Measurements from ENCODE around the gene ENDOD1.
A peak's percentile ranks its signal among the peaks of the same experiment; 100 is the strongest.
"Not testable (repeated sequence)": the region's sequence is repeated elsewhere in the genome, so short reads cannot be mapped to it uniquely, and the experiment has no call there.

Gene ENDOD1

GRCh38 chr11:95135155-95135554 lies 45.5 kb downstream of the ENDOD1 start:
- H3K9me3 Mint-ChIP-seq: no peaks in the 10 kb centered on the region
- no peaks in the 10 kb centered on the region for H3K27me3 Mint-ChIP-seq
- no peak for ATAC-seq (replicated peaks)
- no peak for DNase-seq
- no peak overlapping the region for H3K4me3 Mint-ChIP-seq
- H3K4me1 Mint-ChIP-seq: peaks cover 4 to 5% of the 10 kb centered on the region in 2 donors
- no peak overlapping the region for H3K27ac Mint-ChIP-seq
- H3K36me3 Mint-ChIP-seq: peaks cover 7 to 10% of the 10 kb centered on the region in 2 donors

GRCh38 chr11:95135880-95136279 lies 46.2 kb downstream of the ENDOD1 start:
- H3K4me1 Mint-ChIP-seq: peaks cover 4 to 5% of the 10 kb centered on the region in 2 donors
- no peak for DNase-seq
- H3K27me3 Mint-ChIP-seq: no peaks in the 10 kb centered on the region
- peaks cover 7 to 8% of the 10 kb centered on the region in 2 donors for H3K36me3 Mint-ChIP-seq
- H3K27ac Mint-ChIP-seq: no peak overlapping the region
- H3K9me3 Mint-ChIP-seq: no peaks in the 10 kb centered on the region
- no peak overlapping the region for H3K4me3 Mint-ChIP-seq
- no peak for ATAC-seq (replicated peaks)

- H3K4me3 Mint-ChIP-seq; H3K27ac Mint-ChIP-seq; H3K27me3 Mint-ChIP-seq; H3K4me1 Mint-ChIP-seq; DNase-seq; H3K36me3 Mint-ChIP-seq; H3K9me3 Mint-ChIP-seq; ATAC-seq (replicated peaks): not testable (repeated sequence)
Measured at GRCh38 chr11:95136747-95137146, 47.1 kb downstream of the ENDOD1 start.

GRCh38 chr11:95137299-95137698 lies 47.7 kb downstream of the ENDOD1 start:
- no peak for ATAC-seq (replicated peaks)
- Mint-ChIP-seq H3K4me1 (peaks cover 4 to 5% of the 10 kb centered on the region in 2 donors), H3K27me3 (no peaks in the 10 kb centered on the region)

GRCh38 chr11:95138448-95138847 lies 48.8 kb downstream of the ENDOD1 start:
- Mint-ChIP-seq H3K4me1 (peaks cover 6 to 14% of the 10 kb centered on the region in 2 donors), H3K27ac (peak overlapping the region; percentile 31), H3K4me3 (no peak overlapping the region), H3K9me3 (no peaks in the 10 kb centered on the region), H3K36me3 (peaks cover 0 to 2% of the 10 kb centered on the region in 2 donors), H3K27me3 (no peaks in the 10 kb centered on the region)
- ATAC-seq (replicated peaks) (peak; percentile 86 to 91), DNase-seq (no peak)

More at GRCh38 chr11:95137299-95137698, 47.7 kb downstream of the ENDOD1 start:
- H3K36me3 Mint-ChIP-seq: peaks cover 2 to 4% of the 10 kb centered on the region in 2 donors
- no peak for DNase-seq
- no peak overlapping the region for H3K27ac Mint-ChIP-seq
- no peak overlapping the region for H3K4me3 Mint-ChIP-seq
- H3K9me3 Mint-ChIP-seq: no peaks in the 10 kb centered on the region

GRCh38 chr11:95140397-95141033 lies 50.9 kb downstream of the ENDOD1 start:
- Mint-ChIP-seq H3K36me3 (no peaks in the 10 kb centered on the region), H3K4me3 (no peak overlapping the region), H3K9me3 (no peaks in the 10 kb centered on the region), H3K4me1 (peaks cover 13 to 15% of the 10 kb centered on the region in 2 donors), H3K27ac (no peak overlapping the region), H3K27me3 (no peaks in the 10 kb centered on the region)
- DNase-seq: no peak
- ATAC-seq (replicated peaks): no peak

- H3K4me1 Mint-ChIP-seq: peaks cover 13 to 19% of the 10 kb centered on the region in 2 donors
- H3K9me3 Mint-ChIP-seq: no peaks in the 10 kb centered on the region
- H3K4me3 Mint-ChIP-seq: no peak overlapping the region
- DNase-seq (no peak), ATAC-seq (replicated peaks) (no peak)
- peaks cover 0 to 4% of the 10 kb centered on the region in 2 donors for H3K27me3 Mint-ChIP-seq
- no peaks in the 10 kb centered on the region for H3K36me3 Mint-ChIP-seq
- H3K27ac Mint-ChIP-seq: no peak overlapping the region
Measured at GRCh38 chr11:95142431-95142830, 52.8 kb downstream of the ENDOD1 start.

- H3K9me3 Mint-ChIP-seq: no peaks in the 10 kb centered on the region
- no peak overlapping the region for H3K4me3 Mint-ChIP-seq
- peak overlapping the region; percentile 11 for H3K27ac Mint-ChIP-seq
- peaks cover 0 to 4% of the 10 kb centered on the region in 2 donors for H3K27me3 Mint-ChIP-seq
- H3K36me3 Mint-ChIP-seq: no peaks in the 10 kb centered on the region
- ATAC-seq (replicated peaks) (peak; percentile 38 to 67), DNase-seq (no peak)
- peaks cover 12 to 17% of the 10 kb centered on the region in 2 donors for H3K4me1 Mint-ChIP-seq
Measured at GRCh38 chr11:95143106-95143681, 53.5 kb downstream of the ENDOD1 start.

- Mint-ChIP-seq H3K27ac (no peak overlapping the region), H3K36me3 (no peaks in the 10 kb centered on the region), H3K4me1 (peaks cover 14 to 15% of the 10 kb centered on the region in 2 donors), H3K9me3 (no peaks in the 10 kb centered on the region), H3K4me3 (no peak overlapping the region), H3K27me3 (peaks cover 0 to 4% of the 10 kb centered on the region in 2 donors)
- no peak for ATAC-seq (replicated peaks)
- no peak for DNase-seq
Measured at GRCh38 chr11:95144313-95145235, 54.9 kb downstream of the ENDOD1 start.

GRCh38 chr11:95145430-95146060 lies 55.9 kb downstream of the ENDOD1 start:
- no peak for ATAC-seq (replicated peaks)
- no peak for DNase-seq
- Mint-ChIP-seq H3K27me3 (peaks cover 0 to 4% of the 10 kb centered on the region in 2 donors), H3K36me3 (no peaks in the 10 kb centered on the region), H3K27ac (no peak overlapping the region), H3K9me3 (no peaks in the 10 kb centered on the region), H3K4me1 (peaks cover 17 to 23% of the 10 kb centered on the region in 2 donors), H3K4me3 (no peak overlapping the region)

- Mint-ChIP-seq H3K36me3 (peaks cover 0 to 4% of the 10 kb centered on the region in 2 donors), H3K27me3 (peaks cover 0 to 4% of the 10 kb centered on the region in 2 donors), H3K4me3 (no peak overlapping the region), H3K9me3 (no peaks in the 10 kb centered on the region), H3K27ac (no peak overlapping the region), H3K4me1 (peaks cover 23 to 34% of the 10 kb centered on the region in 2 donors)
- ATAC-seq (replicated peaks): no peak
- no peak for DNase-seq
Measured at GRCh38 chr11:95147364-95147905, 57.8 kb downstream of the ENDOD1 start.

GRCh38 chr11:95148406-95148805 lies 58.8 kb downstream of the ENDOD1 start:
- H3K27me3 Mint-ChIP-seq: peaks cover 0 to 4% of the 10 kb centered on the region in 2 donors
- peaks cover 28 to 35% of the 10 kb centered on the region in 2 donors for H3K4me1 Mint-ChIP-seq
- no peak overlapping the region for H3K4me3 Mint-ChIP-seq
- H3K27ac Mint-ChIP-seq: no peak overlapping the region
- ATAC-seq (replicated peaks) (no peak), DNase-seq (no peak)
- peaks cover 0 to 4% of the 10 kb centered on the region in 2 donors for H3K36me3 Mint-ChIP-seq
- H3K9me3 Mint-ChIP-seq: no peaks in the 10 kb centered on the region

- Mint-ChIP-seq H3K4me1 (peaks cover 30 to 39% of the 10 kb centered on the region in 2 donors), H3K36me3 (peaks cover 0 to 4% of the 10 kb centered on the region in 2 donors), H3K27ac (peak overlapping the region; percentile 1), H3K9me3 (no peaks in the 10 kb centered on the region), H3K27me3 (peaks cover 0 to 4% of the 10 kb centered on the region in 2 donors), H3K4me3 (no peak overlapping the region)
- DNase-seq (no peak), ATAC-seq (replicated peaks) (no peak)
Measured at GRCh38 chr11:95148938-95149337, 59.3 kb downstream of the ENDOD1 start.
